T-helper 2 cell treated with Interferon-gamma antibody and Interleukin-4, amounts not matched to agents 5 μg/mL and 100 μg/mL, for 36 hours (primary cell): Measurements from ENCODE around the gene HTR7.
"Not testable (repeated sequence)": the region's sequence is repeated elsewhere in the genome, so short reads cannot be mapped to it uniquely, and the experiment has no call there.

ENCODE experiments used
- DNase-seq: peaks from one replicate; pipeline ENCODE4 v3.0.0; 2021; ENCODE audit warnings: low spot score
- H3K27ac Mint-ChIP-seq: one replicate; pipeline ENCODE4 v1.8.0; 2021; ENCODE audit warnings: mild to moderate bottlenecking, mixed read lengths
- H3K27me3 Mint-ChIP-seq: one replicate; pipeline ENCODE4 v1.8.0; 2021; ENCODE audit warnings: low read depth, mixed read lengths
- H3K36me3 Mint-ChIP-seq: one replicate; pipeline ENCODE4 v1.8.0; 2021; ENCODE audit warnings: low read depth, mixed read lengths
- H3K4me1 Mint-ChIP-seq: one replicate; pipeline ENCODE4 v1.8.0; 2021; ENCODE audit warnings: low read depth, mixed read lengths
- H3K4me3 Mint-ChIP-seq: one replicate; pipeline ENCODE4 v1.8.0; 2022; ENCODE audit warnings: mild to moderate bottlenecking, moderate library complexity, mixed read lengths
- H3K9me3 Mint-ChIP-seq: one replicate; pipeline ENCODE4 v1.8.0; 2021; ENCODE audit warnings: mixed read lengths

HTR7 gene

GRCh38 chr10:90846746-90847145 lies 11.1 kb downstream of the HTR7 start:
- peaks cover 3% of the 10 kb centered on the region for H3K4me1 Mint-ChIP-seq
- DNase-seq, result no peak
- H3K27me3 Mint-ChIP-seq, result peaks cover 9% of the 10 kb centered on the region
- no peak overlapping the region for H3K27ac Mint-ChIP-seq
- peaks cover 10% of the 10 kb centered on the region for H3K9me3 Mint-ChIP-seq
- no peak overlapping the region for H3K4me3 Mint-ChIP-seq
- H3K36me3 Mint-ChIP-seq, result peaks cover 7% of the 10 kb centered on the region

GRCh38 chr10:90845726-90846125 lies 12.1 kb downstream of the HTR7 start:
- Mint-ChIP-seq H3K9me3 (peaks cover 6% of the 10 kb centered on the region), H3K27ac (no peak overlapping the region), H3K4me1 (peaks cover 3% of the 10 kb centered on the region), H3K4me3 (no peak overlapping the region), H3K27me3 (peaks cover 9% of the 10 kb centered on the region), H3K36me3 (peaks cover 4% of the 10 kb centered on the region)
- no peak for DNase-seq

GRCh38 chr10:90842725-90843124 lies 15.1 kb downstream of the HTR7 start:
- Mint-ChIP-seq H3K4me1 (no peaks in the 10 kb centered on the region), H3K9me3 (no peaks in the 10 kb centered on the region), H3K4me3 (no peak overlapping the region), H3K27ac (no peak overlapping the region), H3K27me3 (peaks cover 17% of the 10 kb centered on the region), H3K36me3 (no peaks in the 10 kb centered on the region)
- no peak for DNase-seq

- H3K4me1 Mint-ChIP-seq, result no peaks in the 10 kb centered on the region
Measured at GRCh38 chr10:90837486-90837885, 20.4 kb downstream of the HTR7 start.

GRCh38 chr10:90834326-90834725 lies 23.5 kb downstream of the HTR7 start:
- Mint-ChIP-seq H3K9me3 (no peaks in the 10 kb centered on the region), H3K27me3 (peaks cover 10% of the 10 kb centered on the region), H3K27ac (no peak overlapping the region), H3K36me3 (no peaks in the 10 kb centered on the region), H3K4me3 (no peak overlapping the region), H3K4me1 (no peaks in the 10 kb centered on the region)
- DNase-seq, result no peak

More at GRCh38 chr10:90837486-90837885, 20.4 kb downstream of the HTR7 start:
- Mint-ChIP-seq H3K4me3 (no peak overlapping the region), H3K36me3 (no peaks in the 10 kb centered on the region), H3K27ac (no peak overlapping the region), H3K9me3 (no peaks in the 10 kb centered on the region), H3K27me3 (peaks cover 12% of the 10 kb centered on the region)
- DNase-seq, result no peak

GRCh38 chr10:90832111-90832510 lies 25.7 kb downstream of the HTR7 start:
- Mint-ChIP-seq H3K4me1 (no peaks in the 10 kb centered on the region), H3K9me3 (no peaks in the 10 kb centered on the region), H3K36me3 (no peaks in the 10 kb centered on the region), H3K27ac (no peak overlapping the region), H3K27me3 (peaks cover 14% of the 10 kb centered on the region), H3K4me3 (no peak overlapping the region)
- DNase-seq, result no peak

DNA sequence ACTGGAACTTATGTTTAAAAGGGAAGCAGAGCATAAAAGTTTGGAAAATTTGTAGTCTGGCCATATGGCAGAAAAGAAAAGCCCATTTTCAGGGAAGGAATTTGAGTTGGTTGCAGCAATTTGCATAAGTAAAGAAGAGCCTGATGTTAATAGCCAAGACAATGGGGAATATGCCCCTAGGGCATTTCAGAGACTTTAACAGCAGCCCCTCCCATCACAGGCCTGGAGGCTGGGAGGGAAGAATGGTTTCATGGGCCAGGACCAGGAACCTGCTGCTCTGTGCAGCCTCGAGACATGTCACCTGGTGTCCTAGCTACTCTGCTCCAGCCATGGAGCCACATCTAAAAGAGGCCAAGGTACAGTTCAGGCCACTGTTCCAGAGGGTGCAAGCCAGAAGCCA lies 35.3 kb downstream of the HTR7 start:
- Mint-ChIP-seq H3K4me1 (no peaks in the 10 kb centered on the region), H3K9me3 (no peaks in the 10 kb centered on the region), H3K36me3 (no peaks in the 10 kb centered on the region), H3K4me3 (no peak overlapping the region), H3K27ac (no peak overlapping the region), H3K27me3 (peaks cover 10% of the 10 kb centered on the region)
- DNase-seq, result no peak

- not testable (repeated sequence) for H3K4me3 Mint-ChIP-seq, DNase-seq, H3K4me1 Mint-ChIP-seq, H3K36me3 Mint-ChIP-seq, H3K27ac Mint-ChIP-seq, H3K9me3 Mint-ChIP-seq, H3K27me3 Mint-ChIP-seq
Measured at GRCh38 chr10:90821864-90822263, 36.0 kb downstream of the HTR7 start.

GRCh38 chr10:90819911-90820310 lies 37.9 kb downstream of the HTR7 start:
- H3K36me3 Mint-ChIP-seq, result no peaks in the 10 kb centered on the region
- H3K4me3 Mint-ChIP-seq, result no peak overlapping the region
- H3K27ac Mint-ChIP-seq, result no peak overlapping the region

GRCh38 chr10:90818736-90819135 lies 39.1 kb downstream of the HTR7 start:
- Mint-ChIP-seq H3K9me3 (no peaks in the 10 kb centered on the region), H3K27me3 (peaks cover 4% of the 10 kb centered on the region), H3K36me3 (no peaks in the 10 kb centered on the region), H3K4me3 (no peak overlapping the region), H3K27ac (no peak overlapping the region), H3K4me1 (no peaks in the 10 kb centered on the region)
- DNase-seq, result no peak

More at GRCh38 chr10:90819911-90820310, 37.9 kb downstream of the HTR7 start:
- no peaks in the 10 kb centered on the region for H3K4me1 Mint-ChIP-seq
- H3K9me3 Mint-ChIP-seq, result no peaks in the 10 kb centered on the region
- H3K27me3 Mint-ChIP-seq, result peaks cover 4% of the 10 kb centered on the region
- DNase-seq, result no peak

- no peaks in the 10 kb centered on the region for H3K36me3 Mint-ChIP-seq
- H3K4me1 Mint-ChIP-seq, result no peaks in the 10 kb centered on the region
- DNase-seq, result no peak
- no peaks in the 10 kb centered on the region for H3K9me3 Mint-ChIP-seq
- H3K27ac Mint-ChIP-seq, result no peak overlapping the region
- no peak overlapping the region for H3K4me3 Mint-ChIP-seq
- peaks cover 4% of the 10 kb centered on the region for H3K27me3 Mint-ChIP-seq
Measured at GRCh38 chr10:90817128-90817889, 40.5 kb downstream of the HTR7 start.

- DNase-seq, result no peak
- H3K4me3 Mint-ChIP-seq, result no peak overlapping the region
- peaks cover 4% of the 10 kb centered on the region for H3K27me3 Mint-ChIP-seq
- no peaks in the 10 kb centered on the region for H3K4me1 Mint-ChIP-seq
- H3K36me3 Mint-ChIP-seq, result no peaks in the 10 kb centered on the region
- H3K9me3 Mint-ChIP-seq, result no peaks in the 10 kb centered on the region
- no peak overlapping the region for H3K27ac Mint-ChIP-seq
Measured at GRCh38 chr10:90816466-90816865, 41.4 kb downstream of the HTR7 start.

GRCh38 chr10:90813594-90814365 lies 44.1 kb downstream of the HTR7 start:
- no peak overlapping the region for H3K4me3 Mint-ChIP-seq
- peaks cover 2% of the 10 kb centered on the region for H3K27me3 Mint-ChIP-seq
- H3K4me1 Mint-ChIP-seq, result no peaks in the 10 kb centered on the region
- no peak overlapping the region for H3K27ac Mint-ChIP-seq
- no peaks in the 10 kb centered on the region for H3K36me3 Mint-ChIP-seq
- no peaks in the 10 kb centered on the region for H3K9me3 Mint-ChIP-seq
- DNase-seq, result no peak

DNA sequence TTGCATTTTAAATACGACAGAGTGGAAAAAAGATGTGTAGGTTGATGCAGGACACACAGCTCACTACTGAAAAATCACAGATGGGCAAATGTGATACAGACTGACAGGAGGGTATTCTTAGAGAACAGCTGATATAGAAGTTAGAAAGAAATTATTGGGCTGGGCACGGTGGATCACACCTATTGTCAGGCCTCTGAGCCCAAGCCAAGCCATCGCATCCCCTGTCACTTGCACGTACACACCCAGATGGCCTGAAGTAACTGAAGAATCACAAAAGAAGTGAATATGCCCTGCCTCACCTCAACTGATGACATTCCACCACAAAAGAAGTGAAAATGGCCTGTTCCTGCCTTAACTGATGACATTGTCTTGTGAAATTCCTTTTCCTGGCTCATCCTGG lies 50.7 kb downstream of the HTR7 start:
- not testable (repeated sequence) for H3K36me3 Mint-ChIP-seq, H3K27ac Mint-ChIP-seq, H3K4me1 Mint-ChIP-seq, DNase-seq, H3K9me3 Mint-ChIP-seq, H3K4me3 Mint-ChIP-seq, H3K27me3 Mint-ChIP-seq
